Colonic mucosa (tissue), 4 donors: ENCODE results near the gene SF1. TPM values are rescaled to one million over a fixed set of nuclear protein-coding genes. Genes with fewer than 3 reads are reported as not detected.

Source experiments
- DNase-seq: peaks from one replicate; pipeline ENCODE4 v3.0.0-alpha.2; 2020
- H3K27ac ChIP-seq: fragments of 200-600 bp; one replicate; pipeline ENCODE4 v1.8.0; 2021
- H3K27me3 ChIP-seq: fragments of 200-600 bp; one replicate; pipeline ENCODE4 v1.8.0; 2021
- H3K36me3 ChIP-seq: fragments of 200-600 bp; one replicate; pipeline ENCODE4 v1.8.0; 2021
- H3K4me1 ChIP-seq: fragments of 200-600 bp; one replicate; pipeline ENCODE4 v1.8.0; 2021; ENCODE audit warnings: mild to moderate bottlenecking
- H3K4me3 ChIP-seq: fragments of 200-600 bp; one replicate; pipeline ENCODE4 v1.8.0; 2021
- H3K9ac ChIP-seq, 2 donors: one replicate each; pipeline ENCODE4 v1.7.0; 2013; ENCODE audit warnings: control low read depth in 2 of 2, low read depth in 2 of 2, low read length in 2 of 2
- H3K9me3 ChIP-seq: fragments of 200-600 bp; one replicate; pipeline ENCODE4 v1.8.0; 2021
- intact Hi-C: fragments of 100-400 bp; cut with DNase I; formaldehyde crosslinking; loops from one replicate; pipeline ENCODE4 v1.14.1; 2022
- total RNA-seq, 2 donors: library from RNA; stranded (reverse); fragmentation: NEBNext Ultra II Directional in 1 of 2; extraction: Animal tissue kit (Norgen Biotek cat#: 25700) in 1 of 2; gene quantifications; one replicate each; pipeline ENCODE4 v1.2.1, GENCODE V29; 2021
- TF ChIP-seq, protein P1 (sequence below): fragments of 200-600 bp; IDR thresholded peaks from one replicate; pipeline ENCODE4 v1.8.0; 2022; ENCODE audit warnings: antibody characterized with exemption, mild to moderate bottlenecking
- donor health status: healthy.
- donor health status: DM: no; HTN: no; CAD: no.
- donor health status: DM: no; HTN: no; CAD: no.

SF1 gene
- total RNA-seq, 2 donors from 2014 or later = 164 to 220 TPM

DNA sequence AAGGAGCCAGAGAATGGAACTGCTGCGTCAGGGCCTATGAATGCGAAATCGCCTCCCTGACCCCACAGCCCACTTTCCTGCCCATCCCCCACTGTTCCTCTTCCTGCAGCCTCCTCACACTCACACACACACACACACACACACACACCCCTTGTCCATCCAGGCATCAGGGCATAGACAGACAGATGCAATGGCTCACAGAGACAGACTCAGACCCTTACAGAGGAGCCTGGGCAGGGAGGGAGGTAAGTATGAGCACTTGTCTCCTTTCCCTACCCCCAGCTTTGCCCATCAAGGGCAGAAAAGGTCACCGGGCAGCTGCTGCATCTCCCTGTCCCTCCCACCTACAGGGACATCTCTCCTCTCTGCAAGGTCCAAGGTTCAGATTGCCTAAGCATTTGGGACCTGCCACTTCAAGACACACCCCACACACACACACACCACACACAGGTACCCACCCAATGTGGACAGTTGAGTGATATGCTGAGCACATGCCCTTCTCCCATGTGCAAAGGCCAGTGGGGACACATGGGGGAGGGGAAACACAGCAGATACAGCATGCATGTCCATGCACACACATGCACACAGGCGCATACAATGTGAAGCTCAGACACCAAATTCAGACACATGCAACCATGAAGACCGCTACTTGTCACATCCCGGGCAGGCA, 53.3 kb downstream of the SF1 start:
- Histone ChIP-seq H3K36me3 (no peaks in the 10 kb centered on the region), H3K9me3 (no peaks in the 10 kb centered on the region), H3K27ac (no peak overlapping the region), H3K4me1 (no peaks in the 10 kb centered on the region), H3K9ac (no peak overlapping the region), H3K27me3 (peaks cover 1% of the 10 kb centered on the region), H3K4me3 (no peak overlapping the region)
- intact Hi-C loops = no loop called here
- DNase-seq = no peak
- TF ChIP-seq, protein P1, sequence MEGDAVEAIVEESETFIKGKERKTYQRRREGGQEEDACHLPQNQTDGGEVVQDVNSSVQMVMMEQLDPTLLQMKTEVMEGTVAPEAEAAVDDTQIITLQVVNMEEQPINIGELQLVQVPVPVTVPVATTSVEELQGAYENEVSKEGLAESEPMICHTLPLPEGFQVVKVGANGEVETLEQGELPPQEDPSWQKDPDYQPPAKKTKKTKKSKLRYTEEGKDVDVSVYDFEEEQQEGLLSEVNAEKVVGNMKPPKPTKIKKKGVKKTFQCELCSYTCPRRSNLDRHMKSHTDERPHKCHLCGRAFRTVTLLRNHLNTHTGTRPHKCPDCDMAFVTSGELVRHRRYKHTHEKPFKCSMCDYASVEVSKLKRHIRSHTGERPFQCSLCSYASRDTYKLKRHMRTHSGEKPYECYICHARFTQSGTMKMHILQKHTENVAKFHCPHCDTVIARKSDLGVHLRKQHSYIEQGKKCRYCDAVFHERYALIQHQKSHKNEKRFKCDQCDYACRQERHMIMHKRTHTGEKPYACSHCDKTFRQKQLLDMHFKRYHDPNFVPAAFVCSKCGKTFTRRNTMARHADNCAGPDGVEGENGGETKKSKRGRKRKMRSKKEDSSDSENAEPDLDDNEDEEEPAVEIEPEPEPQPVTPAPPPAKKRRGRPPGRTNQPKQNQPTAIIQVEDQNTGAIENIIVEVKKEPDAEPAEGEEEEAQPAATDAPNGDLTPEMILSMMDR = no peak

DNA sequence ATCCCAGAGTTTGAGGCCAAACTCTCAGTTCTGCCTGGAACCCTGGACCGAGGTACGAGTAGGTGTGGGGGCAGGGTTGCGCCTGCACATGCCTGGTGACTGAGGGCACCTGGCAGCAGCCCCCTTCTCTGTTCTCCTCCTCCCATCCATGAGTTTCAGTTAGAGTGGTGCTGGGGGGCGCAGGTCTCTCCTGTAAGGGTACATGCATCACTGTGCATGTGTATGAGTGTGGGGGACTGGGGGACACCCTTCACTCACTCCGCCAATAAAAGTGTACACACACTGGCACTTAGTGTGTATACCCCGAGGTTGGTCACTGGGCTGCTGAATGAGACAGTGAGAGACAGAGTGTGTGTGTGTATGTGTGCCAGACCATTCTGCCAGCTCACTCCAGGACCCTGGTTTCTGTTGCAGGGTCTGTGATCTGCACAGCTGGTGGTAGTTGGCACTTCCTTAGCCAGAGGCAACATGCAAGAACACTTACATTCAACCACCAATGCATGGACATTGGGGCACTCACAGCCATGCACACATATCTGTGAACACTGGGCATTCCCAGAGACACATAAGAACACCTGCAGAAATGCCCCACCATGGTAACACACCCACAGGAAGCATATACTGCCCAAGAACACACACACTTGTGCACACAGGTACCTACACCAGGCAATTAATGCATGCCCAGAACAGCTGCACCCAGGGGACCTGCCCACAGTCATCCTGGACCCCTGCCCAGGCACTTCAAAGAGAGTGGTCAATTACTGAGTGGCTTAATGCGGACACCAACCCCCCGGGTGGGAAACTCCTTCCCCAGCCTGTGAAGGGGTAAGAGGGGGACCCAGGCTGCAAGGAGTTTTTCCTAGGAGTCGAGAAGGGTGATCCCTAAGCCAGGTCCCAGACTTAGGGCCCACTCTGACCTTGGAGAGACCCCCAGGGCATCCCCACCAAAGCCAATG, 54.2 kb downstream of the SF1 start:
- H3K27me3 ChIP-seq = peaks cover 8% of the 10 kb centered on the region
- H3K9ac ChIP-seq = peak overlapping the region in 1 of 2 donors; percentile 50
- TF ChIP-seq, protein P1 = no peak
- H3K27ac ChIP-seq = no peak overlapping the region
- H3K9me3 ChIP-seq = no peaks in the 10 kb centered on the region
- H3K4me3 ChIP-seq = peak overlapping the region; percentile 75
- intact Hi-C loops = no loop called here
- no peaks in the 10 kb centered on the region for H3K36me3 ChIP-seq
- no peak for DNase-seq
- H3K4me1 ChIP-seq = no peaks in the 10 kb centered on the region

DNA sequence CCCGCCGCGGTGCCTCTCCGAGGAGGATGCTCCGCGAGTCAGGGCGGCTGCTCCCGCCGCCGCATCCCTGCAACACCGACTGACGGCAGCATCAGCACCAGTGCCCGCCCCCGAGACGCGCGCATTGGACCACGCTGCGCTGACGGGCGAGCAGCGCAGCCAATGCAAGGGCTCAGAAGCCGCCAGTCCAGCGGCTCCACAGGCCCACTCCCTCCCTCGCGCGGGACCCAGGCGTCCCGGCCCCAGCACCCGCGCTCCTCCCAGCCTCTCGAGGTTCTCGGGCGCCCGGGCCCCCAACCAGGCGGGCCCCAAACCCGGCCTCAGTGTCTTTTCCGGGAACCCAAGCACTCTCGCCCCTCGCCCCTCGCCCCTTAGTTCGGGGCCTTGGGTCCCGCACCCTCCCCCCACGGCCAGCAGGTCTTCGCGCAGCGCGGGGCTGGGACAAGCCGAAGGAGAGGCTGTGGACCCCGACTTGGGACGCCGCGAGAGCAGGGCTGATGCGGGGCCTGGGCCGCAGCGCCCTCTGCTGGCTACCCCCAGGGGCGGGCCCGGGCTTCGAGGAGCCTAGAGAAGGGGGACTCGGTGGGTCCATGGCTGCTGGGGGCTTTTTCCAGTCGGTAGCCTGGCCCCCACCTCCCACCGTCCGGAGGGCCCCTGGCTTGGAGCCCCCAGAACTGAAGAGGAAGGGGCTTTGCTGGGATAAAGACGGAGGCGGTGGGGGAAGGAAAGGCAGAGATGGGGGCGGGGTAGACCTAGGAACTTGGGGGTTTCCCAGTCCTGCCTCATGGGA, 55.0 kb downstream of the SF1 start, which contains the start of gene NRXN2:
Gene NRXN2, minus strand, starts transcription at position 81 of the 790 bp plus-strand sequence. CDS start 9,498 bp downstream, outside the sequence.
- H3K4me3 ChIP-seq = peak within 1 kb of the TSS; percentile 75
- H3K27me3 ChIP-seq = peaks cover 8% of the 10 kb centered on the region
- no peaks in the 10 kb centered on the region for H3K4me1 ChIP-seq
- H3K36me3 ChIP-seq = no peaks in the 10 kb centered on the region
- H3K27ac ChIP-seq = no peak within 1 kb of the TSS
- intact Hi-C loops = no loop called here
- DNase-seq = peak; percentile 81
- no peaks in the 10 kb centered on the region for H3K9me3 ChIP-seq
- TF ChIP-seq, protein P1 = peak; percentile 98
- peak within 1 kb of the TSS in 1 of 2 donors; percentile 50 for H3K9ac ChIP-seq

DNA sequence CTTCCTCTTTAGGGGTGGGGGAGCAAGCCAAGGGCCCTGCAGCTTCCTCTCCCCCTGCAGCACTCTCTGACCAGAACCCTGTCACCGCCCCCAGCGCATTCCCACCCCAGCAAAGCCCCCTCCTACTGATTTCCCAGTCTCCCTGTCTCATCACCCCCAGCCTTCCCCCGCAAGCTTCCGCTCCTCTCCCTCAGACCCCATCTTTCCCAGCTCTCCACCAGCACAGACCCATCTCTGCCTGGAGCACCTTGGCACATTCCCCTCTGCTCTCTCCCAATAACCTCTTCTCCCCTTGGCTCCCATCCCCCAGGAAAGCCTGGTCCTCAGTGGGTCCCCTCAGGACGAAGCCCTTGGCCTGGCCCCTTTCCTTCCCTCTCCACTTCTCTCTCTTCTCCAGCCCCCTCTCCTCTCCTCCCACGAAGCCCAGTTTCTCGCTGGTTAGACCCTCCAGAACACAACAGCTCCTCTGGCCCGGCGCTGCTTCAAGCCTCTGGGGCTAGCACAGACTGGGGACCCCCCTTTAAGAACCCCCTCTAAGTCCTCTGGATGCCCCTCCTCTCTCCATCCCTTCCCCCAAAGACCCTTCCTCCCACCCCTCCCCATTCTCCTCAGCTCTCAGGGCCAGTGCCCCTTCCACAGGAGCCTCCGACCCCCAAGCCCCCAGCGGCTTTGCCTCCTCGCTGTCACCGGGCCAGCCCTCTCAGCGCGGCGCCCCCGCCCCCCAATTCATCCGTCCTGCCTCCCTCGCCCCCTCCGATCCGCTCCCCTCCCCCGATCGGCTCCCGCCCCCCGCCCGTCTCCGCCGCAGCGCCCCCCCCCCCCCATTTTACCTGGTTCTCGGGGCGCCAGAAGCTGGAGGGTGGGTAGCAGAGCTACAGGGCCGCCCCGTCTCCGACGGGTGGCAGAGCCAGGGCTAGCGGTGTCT, 55.9 kb downstream of the SF1 start:
- H3K9me3 ChIP-seq = no peaks in the 10 kb centered on the region
- intact Hi-C loops = no loop called here
- peaks cover 8% of the 10 kb centered on the region for H3K27me3 ChIP-seq
- H3K9ac ChIP-seq = no peak overlapping the region
- no peak for DNase-seq
- TF ChIP-seq, protein P1 = no peak
- H3K27ac ChIP-seq = no peak overlapping the region
- H3K4me1 ChIP-seq = no peaks in the 10 kb centered on the region
- H3K4me3 ChIP-seq = no peak overlapping the region
- no peaks in the 10 kb centered on the region for H3K36me3 ChIP-seq
